Measurements from ENCODE around the gene ZNF774. TPM values are rescaled to one million over a fixed set of nuclear protein-coding genes. Genes with fewer than 3 reads are reported as not detected.

Gene ZNF774
- total and polyA plus RNA-seq, 2 of the 13 experiments (the other 11 are each of a cell fraction or from before 2014, with no cell fraction given) = 0.59 to 1.4 TPM

DNA sequence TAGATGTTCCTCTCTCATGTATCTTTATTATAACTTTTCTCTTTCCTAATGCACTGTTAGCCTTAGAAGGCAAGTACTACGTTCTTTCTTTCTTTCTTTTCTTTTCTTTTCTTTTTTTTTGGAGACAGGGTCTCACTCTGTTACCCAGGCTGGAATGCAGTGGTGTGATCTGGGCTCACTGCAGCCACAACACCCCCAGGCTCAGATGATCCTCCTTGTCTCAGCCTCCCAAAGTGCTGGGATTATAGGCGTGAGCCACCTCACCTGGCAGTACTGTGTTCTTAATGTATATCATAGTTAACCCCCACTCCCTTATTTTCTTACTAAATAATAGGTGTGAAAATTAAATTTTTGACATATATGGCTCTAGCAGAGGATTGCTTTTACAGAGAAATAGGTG lies 59.1 kb downstream of the ZNF774 start:
- no peak for TF ChIP-seq GABPB1 (CRISPR knock-in tag; IDR thresholded peaks at IDR 0.05)
- no peak overlapping the region for H2AFZ ChIP-seq (ENCODE audit: low read length)
- ChIA-PET POLR2A (no interaction called here), CTCF (ENCODE audit: low intra/inter-chr PET ratio, low total read pairs) (no interaction called here)
- no peak overlapping the region for H3K9ac ChIP-seq (ENCODE audit: insufficient read depth, low read depth, low read length)
- H3K4me1 ChIP-seq (ENCODE audit: insufficient read depth, low read length) = no peaks in the 10 kb centered on the region
- no peaks in the 10 kb centered on the region for H3K9me3 ChIP-seq (ENCODE audit: low read length)
- no peaks in the 10 kb centered on the region for H3K36me3 ChIP-seq (replicated peaks in 1 of 2; ENCODE audit: control insufficient read depth in 1 of 2, insufficient read depth in 2 of 2, low read length in 2 of 2)
- H4K20me1 ChIP-seq (ENCODE audit: insufficient read depth, low read length) = no peaks in the 10 kb centered on the region
- no peak overlapping the region for H3K4me3 ChIP-seq (replicated peaks in 1 of 3; ENCODE audit: insufficient read depth in 1 of 3, low read depth in 2 of 3, low read length in 3 of 3)
- no peak overlapping the region for H3K27ac ChIP-seq (ENCODE audit: extremely low read length, insufficient read depth, low read length)
- intact Hi-C loops (cut with micrococcal nuclease; ENCODE audit: unreplicated experiment) = no loop called here
- FAIRE-seq = no peak
- peaks cover 13% of the 10 kb centered on the region for H3K79me2 ChIP-seq (ENCODE audit: insufficient read depth, low read length)
- WGBS (ENCODE audit: low lambda C conversion rate) = 94% methylated on average over 2 of the region's 2 CpGs
- in situ Hi-C loops (cut with HindIII; ENCODE audit: extremely low pct_ligation_motif_present, low pct_unique_long_range_greater_than_20kb) = no loop called here
- BruUV-seq (replicated peaks) = no TSS peak
- no peak for ATAC-seq
- no peak overlapping the region for H3K4me2 ChIP-seq (ENCODE audit: low read depth, low read length)
- no peak for DNase-seq (ENCODE audit: low spot score)
- H3K27me3 ChIP-seq (ENCODE audit: control insufficient read depth in 1 of 2, insufficient read depth in 2 of 2, low read length in 2 of 2) = no peaks in the 10 kb centered on the region

Small RNAs within 50 kb of the gene (small RNA-seq; reads per million reads assigned to genes)
- 0 reads per million in 3 experiments for gene NDUFA3P4 (ENCODE audit: insufficient read depth in 2 of 3, insufficient read length in 3 of 3, low read depth in 2 of 3, low replicate concordance in 1 of 3)

Other genes starting within 250 kb of the ZNF774 start
- gene IDH2, start 249.8 kb upstream of the ZNF774 start, total RNA-seq (2016; rRNA removed; fragmentation: Illumina TruSeq; extraction: Trizol) = 120 and 121 TPM in 2 replicates
- 132 and 145 TPM in 2 replicates for gene IDH2, start 249.8 kb upstream of the ZNF774 start, polyA plus RNA-seq (2011; rRNA removed)
- gene SEMA4B, start 151.0 kb upstream of the ZNF774 start, total RNA-seq (2016; rRNA removed; fragmentation: Illumina TruSeq; extraction: Trizol) = 1.3 and 2.1 TPM in 2 replicates
- 17.0 and 31.8 TPM in 2 replicates for gene SEMA4B, start 151.0 kb upstream of the ZNF774 start, polyA plus RNA-seq (2011; rRNA removed)
- gene CIB1, start 118.3 kb upstream of the ZNF774 start, total RNA-seq (2016; rRNA removed; fragmentation: Illumina TruSeq; extraction: Trizol) = 38.7 and 52.4 TPM in 2 replicates
- 72.7 and 73.6 TPM in 2 replicates for gene CIB1, start 118.3 kb upstream of the ZNF774 start, polyA plus RNA-seq (2011; rRNA removed)
- gene GDPGP1, start 118.1 kb upstream of the ZNF774 start, total RNA-seq (2016; rRNA removed; fragmentation: Illumina TruSeq; extraction: Trizol) = 4.3 and 5.0 TPM in 2 replicates
- 1.5 and 2.2 TPM in 2 replicates for gene GDPGP1, start 118.1 kb upstream of the ZNF774 start, polyA plus RNA-seq (2011; rRNA removed)
- 0.29 TPM in 1 of 2 replicates, not detected in the other for gene TTLL13, start 102.7 kb upstream of the ZNF774 start, total RNA-seq (2016; rRNA removed; fragmentation: Illumina TruSeq; extraction: Trizol)
- 0.07 and 0.08 TPM in 2 replicates for gene TTLL13, start 102.7 kb upstream of the ZNF774 start, polyA plus RNA-seq (2011; rRNA removed)
- 63.7 and 77.7 TPM in 2 replicates for gene NGRN, start 86.6 kb upstream of the ZNF774 start, total RNA-seq (2016; rRNA removed; fragmentation: Illumina TruSeq; extraction: Trizol)
- gene NGRN, start 86.6 kb upstream of the ZNF774 start, polyA plus RNA-seq (2011; rRNA removed) = 39.8 and 44.2 TPM in 2 replicates
- 25.9 and 37.9 TPM in 2 replicates for gene IQGAP1, start 36.0 kb downstream of the ZNF774 start, total RNA-seq (2016; rRNA removed; fragmentation: Illumina TruSeq; extraction: Trizol)
- gene IQGAP1, start 36.0 kb downstream of the ZNF774 start, polyA plus RNA-seq (2011; rRNA removed) = 22.5 and 29.5 TPM in 2 replicates
- 6.0 and 8.4 TPM in 2 replicates for gene CRTC3, start 177.6 kb downstream of the ZNF774 start, total RNA-seq (2016; rRNA removed; fragmentation: Illumina TruSeq; extraction: Trizol)
- 11.8 and 13.9 TPM in 2 replicates for gene CRTC3, start 177.6 kb downstream of the ZNF774 start, polyA plus RNA-seq (2011; rRNA removed)